Measurements from ENCODE around the gene TRIM65. TPM values are rescaled to one million over a fixed set of nuclear protein-coding genes. Genes with fewer than 3 reads are reported as not detected.

Gene TRIM65
- total RNA-seq, 1 donor from 2014 or later: 24.7 TPM

DNA sequence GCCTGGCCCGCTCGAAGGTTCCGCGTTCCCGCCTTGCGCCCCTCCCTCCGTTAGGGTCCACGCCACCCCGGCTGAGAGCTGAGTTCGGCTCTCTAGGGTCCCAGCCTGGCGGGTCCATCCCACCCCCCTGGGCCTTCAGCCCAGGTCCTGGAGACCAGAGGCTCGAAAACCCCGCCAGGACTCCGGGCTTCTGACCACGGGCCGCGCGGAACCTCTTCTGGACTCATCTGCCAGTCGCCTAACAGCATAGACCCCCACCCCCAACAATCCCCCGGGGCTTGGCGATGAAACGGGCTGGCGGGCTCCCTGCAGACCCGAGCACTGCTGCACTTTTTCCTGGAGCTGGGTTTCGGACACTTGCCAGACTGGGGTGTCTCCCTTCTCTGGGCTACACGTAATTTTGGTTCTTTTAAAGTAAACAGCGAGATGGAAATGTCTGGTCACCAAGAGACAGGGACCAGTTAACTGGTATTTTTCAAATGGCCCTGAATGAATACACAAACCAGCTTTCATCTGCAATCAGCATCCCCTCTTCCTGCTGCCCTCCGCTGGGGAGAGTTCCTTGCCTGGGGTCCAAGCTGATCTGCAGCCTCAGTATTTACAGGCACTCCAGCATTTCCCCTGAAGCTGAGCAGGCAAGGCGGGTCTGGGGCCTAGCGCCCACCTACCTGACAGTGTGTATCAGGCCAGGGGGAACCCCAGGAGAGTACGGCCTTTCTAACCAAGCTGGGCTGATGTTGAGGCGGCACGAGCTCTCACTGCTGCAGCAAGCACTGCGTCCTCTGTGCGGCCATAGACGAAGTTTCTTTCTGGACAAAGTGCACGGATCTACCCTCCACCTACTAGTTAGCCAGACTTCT, 639 bp upstream of the TRIM65 start:
- H3K4me3 ChIP-seq (ENCODE audit: low read depth, low read length): peak overlapping the region; percentile 76
- DNase-seq (ENCODE audit: low read depth): no peak
- no peak for TF ChIP-seq CTCF (conservative IDR thresholded peaks at IDR 0.05; ENCODE audit: low read depth, low read length)

DNA sequence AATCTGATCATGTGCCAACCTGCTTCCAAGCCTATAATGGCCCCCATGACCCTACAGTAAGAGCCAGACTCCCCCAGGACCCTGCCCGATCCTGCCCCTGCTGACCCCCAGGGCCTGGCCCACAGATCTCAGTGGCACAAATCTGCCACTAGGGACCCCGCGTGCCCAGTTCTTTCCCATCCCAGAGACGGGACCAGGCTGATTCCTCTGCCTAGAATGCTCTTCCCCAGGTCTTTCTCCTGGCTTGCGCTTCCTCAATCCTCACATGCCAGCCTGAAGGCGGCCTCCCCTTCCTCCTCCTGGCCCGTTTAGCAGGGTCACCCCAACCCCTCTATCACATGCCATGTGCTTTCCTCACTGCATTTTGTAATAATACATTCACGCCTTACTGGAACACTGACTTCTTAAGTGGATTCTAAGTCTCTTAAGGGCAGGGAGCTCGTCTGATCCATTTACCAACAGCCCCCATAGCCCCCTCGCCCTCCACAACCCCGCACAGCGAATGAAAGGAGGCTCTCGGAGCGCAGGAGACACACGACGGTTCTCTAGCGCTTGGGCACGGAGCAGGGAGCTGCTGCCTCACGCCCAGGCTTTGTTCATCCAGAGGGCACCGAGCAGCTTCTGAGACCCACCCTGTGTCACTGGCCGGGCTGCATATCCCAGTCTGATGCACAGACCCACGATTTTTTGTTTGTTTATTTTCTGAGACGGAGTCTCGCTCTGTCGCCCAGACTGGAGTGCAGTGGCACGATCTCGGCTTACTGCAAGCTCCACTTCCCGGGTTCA, 1.2 kb downstream of the TRIM65 start:
- peak; percentile 51 for TF ChIP-seq CTCF (conservative IDR thresholded peaks at IDR 0.05; ENCODE audit: low read depth, low read length)
- DNase-seq (ENCODE audit: low read depth): no peak
- peak overlapping the region; percentile 76 for H3K4me3 ChIP-seq (ENCODE audit: low read depth, low read length)

DNA sequence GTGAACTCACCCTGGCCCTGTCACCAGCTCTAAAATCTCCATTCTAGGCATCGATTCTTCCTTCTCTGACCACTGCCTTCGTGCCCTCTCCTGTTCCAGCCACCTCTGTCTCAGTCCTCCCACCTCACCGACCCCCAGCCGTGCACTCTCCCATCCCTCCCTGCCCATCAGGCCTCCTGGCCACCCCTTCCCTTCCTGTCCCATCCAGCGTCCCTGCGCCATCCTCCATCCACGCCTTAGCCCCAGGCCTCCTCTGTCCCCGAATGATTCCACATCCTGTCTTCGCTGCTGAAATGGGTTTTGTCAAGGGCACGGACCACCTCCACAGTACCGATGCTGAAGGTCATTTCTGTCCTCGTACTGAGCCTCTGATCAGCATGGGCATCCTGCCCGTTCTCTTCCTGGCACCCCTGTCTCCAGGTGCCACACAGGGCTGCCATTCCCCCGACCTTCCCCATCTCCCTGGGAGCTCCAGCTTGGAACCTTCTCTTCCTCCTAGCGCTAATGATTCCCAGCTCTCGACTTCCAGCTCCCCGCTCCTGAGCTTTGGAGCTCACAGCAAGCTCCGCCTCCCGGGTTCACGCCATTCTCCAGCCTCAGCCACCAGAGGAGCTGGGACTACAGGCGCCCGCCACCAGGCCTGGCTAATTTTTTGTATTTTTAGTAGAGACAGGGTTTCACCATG, 2.6 kb downstream of the TRIM65 start:
- TF ChIP-seq CTCF (conservative IDR thresholded peaks at IDR 0.05; ENCODE audit: low read depth, low read length): no peak
- DNase-seq (ENCODE audit: low read depth): no peak
- no peak overlapping the region for H3K4me3 ChIP-seq (ENCODE audit: low read depth, low read length)

- H3K4me3 ChIP-seq (ENCODE audit: low read depth, low read length): no peak overlapping the region
- DNase-seq (ENCODE audit: low read depth): no peak
- no peak for TF ChIP-seq CTCF (conservative IDR thresholded peaks at IDR 0.05; ENCODE audit: low read depth, low read length)
Observed at GRCh38 chr17:75893305-75894048, 3.3 kb downstream of the TRIM65 start.

GRCh38 chr17:75892556-75893224, 4.1 kb downstream of the TRIM65 start:
- no peak for DNase-seq (ENCODE audit: low read depth)
- H3K4me3 ChIP-seq (ENCODE audit: low read depth, low read length): no peak overlapping the region
- no peak for TF ChIP-seq CTCF (conservative IDR thresholded peaks at IDR 0.05; ENCODE audit: low read depth, low read length)
